B cell (primary cell): ENCODE measurements around the gene SLC38A6.

Source experiments
- EZH2 ChIP-seq: IDR thresholded peaks from 2 replicates; pipeline ENCODE4 v1.6.1; 2012; ENCODE audit warnings: borderline replicate concordance, low read depth, mild to moderate bottlenecking, moderate library complexity, low read length; ENCODE audit not compliant: insufficient read depth, poor library complexity, severe bottlenecking
- TF ChIP-seq, protein P1 (sequence below): fragments of 200-600 bp; IDR thresholded peaks from one replicate; pipeline ENCODE4 v1.8.0; 2022; ENCODE audit warnings: antibody characterized with exemption, mild to moderate bottlenecking

DNA sequence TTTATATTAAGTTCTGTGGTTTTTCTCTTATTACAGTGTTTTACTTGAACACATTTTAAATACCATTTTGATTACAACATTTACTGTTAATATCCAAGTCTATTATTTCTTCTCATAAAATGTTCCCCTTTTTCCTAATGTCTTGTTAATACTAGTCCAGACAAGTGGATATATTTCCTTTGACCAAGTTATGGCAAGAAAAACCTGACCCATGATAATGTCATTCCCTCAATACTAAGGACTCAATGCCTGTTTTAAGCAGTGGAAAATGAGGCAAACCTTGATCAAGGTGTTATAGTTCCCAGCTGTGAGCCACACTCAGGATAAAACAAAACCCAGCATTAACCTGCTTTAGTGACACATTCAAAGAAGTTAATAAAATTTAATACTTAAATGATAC, 12.4 kb upstream of the SLC38A6 start:
- TF ChIP-seq, protein P1, sequence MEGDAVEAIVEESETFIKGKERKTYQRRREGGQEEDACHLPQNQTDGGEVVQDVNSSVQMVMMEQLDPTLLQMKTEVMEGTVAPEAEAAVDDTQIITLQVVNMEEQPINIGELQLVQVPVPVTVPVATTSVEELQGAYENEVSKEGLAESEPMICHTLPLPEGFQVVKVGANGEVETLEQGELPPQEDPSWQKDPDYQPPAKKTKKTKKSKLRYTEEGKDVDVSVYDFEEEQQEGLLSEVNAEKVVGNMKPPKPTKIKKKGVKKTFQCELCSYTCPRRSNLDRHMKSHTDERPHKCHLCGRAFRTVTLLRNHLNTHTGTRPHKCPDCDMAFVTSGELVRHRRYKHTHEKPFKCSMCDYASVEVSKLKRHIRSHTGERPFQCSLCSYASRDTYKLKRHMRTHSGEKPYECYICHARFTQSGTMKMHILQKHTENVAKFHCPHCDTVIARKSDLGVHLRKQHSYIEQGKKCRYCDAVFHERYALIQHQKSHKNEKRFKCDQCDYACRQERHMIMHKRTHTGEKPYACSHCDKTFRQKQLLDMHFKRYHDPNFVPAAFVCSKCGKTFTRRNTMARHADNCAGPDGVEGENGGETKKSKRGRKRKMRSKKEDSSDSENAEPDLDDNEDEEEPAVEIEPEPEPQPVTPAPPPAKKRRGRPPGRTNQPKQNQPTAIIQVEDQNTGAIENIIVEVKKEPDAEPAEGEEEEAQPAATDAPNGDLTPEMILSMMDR, result no peak
- no peak for TF ChIP-seq EZH2
